Esophagus squamous epithelium (tissue), 5 donors: ENCODE measurements around the gene GNRH2. TPM values are rescaled to one million over a fixed set of nuclear protein-coding genes. Genes with fewer than 3 reads are reported as not detected.
"Not testable (repeated sequence)": the region's sequence is repeated elsewhere in the genome, so short reads cannot be mapped to it uniquely, and the experiment has no call there.

Source experiments
- DNase-seq: peaks from one replicate; lab custom pipeline; 2025; lab: John Stamatoyannopoulos, UW
- H3K27ac ChIP-seq, 4 donors: fragments of 200-600 bp; sonication (generic); one replicate each; pipeline ENCODE4 v1.5.1; 2016 to 2019; ENCODE audit warnings: mild to moderate bottlenecking in 1 of 4
- H3K27me3 ChIP-seq, 4 donors: fragments of 200-600 bp; sonication (generic); 1 replicate in 3 of 4; 2 replicates in 1 of 4; pipeline versions ENCODE4 v1.5.1 to v1.6.0; 2017 to 2021; ENCODE audit warnings: antibody characterized with exemption in 1 of 4
- H3K36me3 ChIP-seq, 3 donors: fragments of 200-600 bp; sonication (generic); one replicate each; pipeline ENCODE4 v1.5.1; 2016 to 2019
- H3K4me1 ChIP-seq, 3 donors: fragments of 200-600 bp; sonication (generic); one replicate each; pipeline ENCODE4 v1.5.1; 2017 to 2019
- H3K4me3 ChIP-seq, 4 donors: fragments of 200-600 bp; sonication (generic); 1 replicate in 3 of 4; 2 replicates in 1 of 4; pipeline ENCODE4 v1.5.1; 2016 to 2019; ENCODE audit warnings: mild to moderate bottlenecking in 2 of 4, moderate library complexity in 1 of 4
- H3K9me3 ChIP-seq, 3 donors: fragments of 200-600 bp; sonication (generic); one replicate each; pipeline ENCODE4 v1.5.1; 2016 to 2019
- POLR2A ChIP-seq, 4 donors: fragments of 450-650 bp; IDR thresholded peaks; one replicate each; pipeline ENCODE4 v1.6.1; 2017; ENCODE audit warnings: antibody characterized with exemption in 4 of 4, mild to moderate bottlenecking in 4 of 4, moderate library complexity in 3 of 4
- WGBS, 2 donors: methylation state at CpG; one replicate each; pipeline ENCODE4 v1.1.5; 2018; 5-methylcytosine and 5-hydroxymethylcytosine counted together
- intact Hi-C: fragments of 100-400 bp; cut with DNase I; formaldehyde crosslinking; loops from one replicate; pipeline ENCODE4 v1.15.0; 2022
- total RNA-seq, 4 donors: library from RNA; depleted of rRNA; stranded (reverse); fragments of >200 nt; gene quantifications; one replicate each; pipeline ENCODE4 v1.1.0, GENCODE V29; 2016
- TF ChIP-seq, protein P1 (sequence below), 6 experiments: fragments of 450-650 bp in 4 of 6; fragments of 200-600 bp in 2 of 6; sonication (generic) in 2 of 6; IDR thresholded peaks; one replicate each; pipeline ENCODE4 v1.5.1; 2016 to 2019; ENCODE audit warnings: antibody characterized with exemption in 6 of 6, mild to moderate bottlenecking in 4 of 6, moderate library complexity in 4 of 6
- donor health status: DM: yes; HTN: yes; CAD: no.

Gene GNRH2
- total RNA-seq, 4 donors from 2014 or later = not detected

DNA sequence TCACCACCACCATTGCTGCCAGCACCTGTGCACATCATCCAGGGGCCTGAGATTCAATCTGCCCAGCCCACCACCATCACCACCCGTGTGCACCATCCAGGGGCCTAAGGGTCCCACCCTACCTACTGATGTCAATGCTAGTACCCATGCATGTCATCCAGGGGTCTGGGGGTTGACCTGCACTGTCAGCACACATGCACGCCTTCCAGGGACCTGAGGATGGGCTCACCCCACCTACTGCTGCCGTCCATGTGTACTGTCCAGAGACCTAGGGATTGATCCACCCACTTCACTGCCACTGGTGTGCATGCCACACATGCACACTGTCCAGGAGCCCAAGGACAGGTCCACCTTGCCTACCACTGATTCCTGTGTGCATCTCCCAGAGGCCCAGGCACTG, 16.1 kb downstream of the GNRH2 start:
- H3K4me3 ChIP-seq = no peak overlapping the region
- no peaks in the 10 kb centered on the region for H3K4me1 ChIP-seq
- H3K9me3 ChIP-seq = no peaks in the 10 kb centered on the region
- TF ChIP-seq, protein P1, sequence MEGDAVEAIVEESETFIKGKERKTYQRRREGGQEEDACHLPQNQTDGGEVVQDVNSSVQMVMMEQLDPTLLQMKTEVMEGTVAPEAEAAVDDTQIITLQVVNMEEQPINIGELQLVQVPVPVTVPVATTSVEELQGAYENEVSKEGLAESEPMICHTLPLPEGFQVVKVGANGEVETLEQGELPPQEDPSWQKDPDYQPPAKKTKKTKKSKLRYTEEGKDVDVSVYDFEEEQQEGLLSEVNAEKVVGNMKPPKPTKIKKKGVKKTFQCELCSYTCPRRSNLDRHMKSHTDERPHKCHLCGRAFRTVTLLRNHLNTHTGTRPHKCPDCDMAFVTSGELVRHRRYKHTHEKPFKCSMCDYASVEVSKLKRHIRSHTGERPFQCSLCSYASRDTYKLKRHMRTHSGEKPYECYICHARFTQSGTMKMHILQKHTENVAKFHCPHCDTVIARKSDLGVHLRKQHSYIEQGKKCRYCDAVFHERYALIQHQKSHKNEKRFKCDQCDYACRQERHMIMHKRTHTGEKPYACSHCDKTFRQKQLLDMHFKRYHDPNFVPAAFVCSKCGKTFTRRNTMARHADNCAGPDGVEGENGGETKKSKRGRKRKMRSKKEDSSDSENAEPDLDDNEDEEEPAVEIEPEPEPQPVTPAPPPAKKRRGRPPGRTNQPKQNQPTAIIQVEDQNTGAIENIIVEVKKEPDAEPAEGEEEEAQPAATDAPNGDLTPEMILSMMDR (IDR thresholded peaks at IDR 0.05) = no peak
- no peak for TF ChIP-seq POLR2A (IDR thresholded peaks at IDR 0.05)
- intact Hi-C loops = no loop called here
- H3K27ac ChIP-seq = no peak overlapping the region
- no peaks in the 10 kb centered on the region for H3K36me3 ChIP-seq
- 93 to 100% methylated on average over 2 of the region's 3 CpGs for WGBS, 2 donors
- DNase-seq = no peak
- no peaks in the 10 kb centered on the region for H3K27me3 ChIP-seq

DNA sequence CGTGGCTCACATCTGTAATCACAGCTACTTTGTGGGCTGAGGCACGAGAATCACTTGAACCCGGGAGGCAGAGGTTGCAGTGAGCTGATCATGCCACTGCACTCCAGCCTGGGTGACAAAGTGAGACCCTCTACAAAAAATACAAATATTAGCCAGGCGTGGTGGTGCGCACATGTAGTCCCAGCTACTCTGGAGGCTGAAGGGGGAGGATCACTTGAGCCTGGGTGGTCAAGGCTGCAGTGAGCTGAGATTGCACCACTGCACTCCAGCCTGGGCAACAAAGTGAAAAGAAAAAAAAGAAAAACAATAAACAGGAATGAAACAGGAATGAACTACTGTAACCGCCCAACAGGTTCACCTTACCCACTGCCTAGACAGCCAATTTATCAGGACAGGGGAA, 20.7 kb downstream of the GNRH2 start:
- 88% methylated on average over 6 of the region's 6 CpGs for WGBS, 2 donors
- not testable (repeated sequence) for H3K27ac ChIP-seq

DNA sequence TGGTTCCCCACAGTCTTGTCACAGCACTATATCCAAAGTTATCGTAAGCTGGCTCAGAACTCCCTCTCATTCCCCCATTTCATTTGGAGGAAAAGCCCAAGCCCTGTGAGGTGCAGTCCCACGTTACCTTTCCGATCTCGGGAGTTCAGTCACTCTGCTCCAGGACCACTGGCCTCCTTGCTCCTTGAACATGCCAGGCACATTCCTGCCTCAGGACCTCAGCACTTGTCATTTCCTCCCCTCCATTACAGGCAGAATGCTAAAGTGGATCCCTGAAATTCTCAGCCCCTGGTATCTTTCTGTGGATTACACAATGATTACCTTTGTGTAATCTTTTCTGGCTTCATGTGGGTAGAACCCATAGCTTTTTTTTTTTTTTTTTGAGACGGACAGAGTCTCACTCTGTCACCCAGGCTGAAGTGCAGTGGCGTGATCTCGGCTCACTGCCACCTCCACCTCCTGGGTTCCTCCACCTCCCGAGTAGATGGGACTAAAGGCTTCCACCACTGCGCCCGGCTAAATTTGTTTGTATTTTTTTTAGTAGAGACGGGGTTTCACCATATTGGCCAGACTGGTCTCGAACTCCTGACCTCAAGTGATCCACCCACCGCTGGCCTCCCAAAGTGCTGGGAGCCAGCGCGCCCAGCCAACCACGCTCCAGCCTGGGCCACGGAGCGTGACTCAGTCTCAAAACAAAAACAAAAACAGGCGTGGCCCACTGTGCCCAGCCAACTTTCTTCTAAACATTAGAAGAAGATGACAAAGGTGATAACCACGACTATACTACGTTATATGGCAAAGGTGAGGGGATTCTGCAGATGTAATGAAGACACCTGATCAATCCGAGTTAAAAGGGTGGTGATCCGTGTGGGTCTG, 24.0 kb downstream of the GNRH2 start:
- peaks cover 10 to 15% (median 13%) of the 10 kb centered on the region in 3 donors for H3K4me1 ChIP-seq
- H3K27ac ChIP-seq = peak overlapping the region in 1 of 4 donors; percentile 17
- no peak overlapping the region for H3K4me3 ChIP-seq
- DNase-seq = no peak
- H3K9me3 ChIP-seq = no peaks in the 10 kb centered on the region
- 64 to 77% methylated on average over 15 to 17 of the region's 23 CpGs for WGBS, 2 donors
- H3K27me3 ChIP-seq = peaks cover 0 to 15% (median 0%) of the 10 kb centered on the region in 4 donors
- TF ChIP-seq POLR2A (IDR thresholded peaks at IDR 0.05) = no peak
- TF ChIP-seq, protein P1 (IDR thresholded peaks at IDR 0.05) = no peak
- intact Hi-C loops = no loop called here
- H3K36me3 ChIP-seq = no peaks in the 10 kb centered on the region

More for the DNA sequence above, 20.7 kb downstream of the GNRH2 start:
- H3K27me3 ChIP-seq, H3K9me3 ChIP-seq, DNase-seq, H3K4me3 ChIP-seq, H3K36me3 ChIP-seq, H3K4me1 ChIP-seq, intact Hi-C loops: not testable (repeated sequence)

DNA sequence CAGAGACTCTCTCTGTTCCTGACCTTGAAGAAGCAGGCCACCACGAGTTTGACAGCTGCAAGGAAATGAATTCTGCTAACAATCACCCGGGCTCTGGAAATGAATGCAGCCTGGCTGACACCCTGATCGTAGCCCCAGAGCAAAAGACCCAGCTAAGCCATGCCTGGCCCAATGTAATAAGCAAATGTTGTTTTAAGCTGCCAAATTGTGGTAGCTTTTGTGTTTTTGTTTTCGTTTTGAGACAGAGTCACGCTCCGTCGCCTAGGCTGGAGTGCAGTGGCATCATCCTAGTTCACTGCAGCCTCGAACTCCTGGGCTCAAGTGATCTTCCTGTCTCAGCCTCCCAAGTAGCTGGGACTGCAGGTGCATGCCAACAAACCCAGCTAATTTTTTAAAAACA, 24.7 kb downstream of the GNRH2 start:
- TF ChIP-seq POLR2A (IDR thresholded peaks at IDR 0.05) = no peak
- TF ChIP-seq, protein P1 (IDR thresholded peaks at IDR 0.05) = no peak

DNA sequence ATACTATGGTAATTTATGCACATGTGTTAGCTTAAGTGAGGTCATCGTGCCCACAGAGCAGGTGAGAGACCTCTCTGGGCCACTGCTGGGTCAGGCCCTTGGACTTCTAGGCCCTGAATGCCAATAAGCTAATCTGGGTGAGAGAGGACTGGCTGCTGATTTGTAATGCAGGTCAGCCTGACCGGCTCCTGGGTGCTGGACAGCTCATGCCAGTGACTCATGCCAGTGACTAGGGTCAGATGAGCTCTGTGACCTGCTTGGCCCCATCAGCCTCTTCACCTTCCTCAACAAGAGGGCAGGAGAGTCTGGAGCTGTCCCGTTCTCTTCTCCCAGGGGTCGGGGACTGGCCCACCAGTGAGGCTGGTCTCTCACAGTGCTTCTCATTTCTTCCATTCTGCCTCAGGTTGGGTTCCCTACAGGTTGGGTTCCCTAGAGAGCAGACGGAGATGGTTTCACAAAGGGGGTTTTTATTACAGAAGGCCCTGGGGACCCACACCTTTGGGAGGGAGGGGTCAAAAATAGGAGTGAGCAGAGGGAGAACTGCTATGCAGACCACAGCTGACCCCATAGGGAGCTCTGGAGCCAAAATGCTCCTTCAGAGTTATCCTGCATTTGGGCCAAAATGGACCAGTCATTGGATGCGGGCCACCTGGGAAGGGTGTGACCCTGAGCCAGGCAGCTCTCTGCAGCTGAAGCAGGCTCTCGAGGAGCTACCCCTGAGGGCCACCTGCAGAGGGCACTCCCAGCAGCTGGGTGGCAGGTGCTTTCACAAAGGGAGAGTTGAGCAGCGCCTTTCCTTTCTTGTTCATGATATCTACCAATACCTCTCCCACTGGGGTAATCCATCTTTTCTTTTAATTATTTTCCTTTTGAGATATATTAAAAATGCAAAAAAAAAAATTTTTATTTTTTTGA, 25.8 kb downstream of the GNRH2 start:
- 70 to 79% methylated on average over 4 to 5 of the region's 8 CpGs for whole genome bisulfite sequencing, 2 donors
- Histone ChIP-seq H3K27me3 (peaks cover 0 to 26% (median 0%) of the 10 kb centered on the region in 4 donors), H3K9me3 (no peaks in the 10 kb centered on the region), H3K4me3 (no peak overlapping the region), H3K27ac (no peak overlapping the region), H3K36me3 (no peaks in the 10 kb centered on the region), H3K4me1 (peaks cover 12 to 17% (median 15%) of the 10 kb centered on the region in 3 donors)
- intact Hi-C loops = no loop called here
- no peak for DNase-seq
- TF ChIP-seq, protein P1 (IDR thresholded peaks at IDR 0.05) = no peak
- TF ChIP-seq POLR2A (IDR thresholded peaks at IDR 0.05) = no peak

More for the DNA sequence above, 24.7 kb downstream of the GNRH2 start:
- intact Hi-C loops = no loop called here
- Histone ChIP-seq H3K4me1 (peaks cover 12 to 17% (median 15%) of the 10 kb centered on the region in 3 donors), H3K9me3 (no peaks in the 10 kb centered on the region), H3K36me3 (no peaks in the 10 kb centered on the region), H3K27ac (no peak overlapping the region), H3K4me3 (no peak overlapping the region), H3K27me3 (peaks cover 0 to 22% (median 0%) of the 10 kb centered on the region in 4 donors)
- no peak for DNase-seq
- 50 to 55% methylated on average over 7 to 8 of the region's 8 CpGs for WGBS, 2 donors
